MM.1S (cell line): ENCODE measurements around the gene HS2ST1.

Source experiments
- DNase-seq: peaks from one replicate; pipeline ENCODE4 v3.0.0-alpha.2; 2015
- H2AFZ ChIP-seq: fragments of 300-600 bp; sonication (generic); 2 replicates; pipeline ENCODE4 v1.6.0; 2016; ENCODE audit warnings: antibody characterized with exemption, low read length
- H3F3A ChIP-seq: fragments of 300-600 bp; sonication (generic); 2 replicates; pipeline ENCODE4 v1.6.1; 2016; ENCODE audit warnings: mild to moderate bottlenecking, antibody characterized with exemption, low read length, moderate library complexity, mixed read lengths; ENCODE audit not compliant: insufficient read depth
- H3K27ac ChIP-seq: fragments of 300-600 bp; sonication (generic); 2 replicates; pipeline ENCODE4 v1.5.1; 2016; ENCODE audit warnings: mild to moderate bottlenecking, low read length
- H3K27me3 ChIP-seq: fragments of 300-600 bp; sonication (generic); replicated peaks from 2 replicates; pipeline ENCODE4 v1.6.0; 2016; ENCODE audit warnings: low read length; ENCODE audit not compliant: insufficient read depth
- H3K36me3 ChIP-seq: fragments of 300-600 bp; sonication (generic); replicated peaks from 2 replicates; pipeline ENCODE4 v1.6.1; 2016; ENCODE audit warnings: mild to moderate bottlenecking, low read length, mixed read lengths; ENCODE audit not compliant: insufficient read depth
- H3K4me1 ChIP-seq: fragments of 300-600 bp; sonication (generic); 2 replicates; pipeline ENCODE4 v1.6.1; 2016; ENCODE audit warnings: low read length, mixed read lengths
- H3K4me2 ChIP-seq: fragments of 300-600 bp; sonication (generic); 2 replicates; pipeline ENCODE4 v1.6.0; 2016; ENCODE audit warnings: low read depth, low read length
- H3K4me3 ChIP-seq: fragments of 300-600 bp; sonication (generic); 2 replicates; pipeline ENCODE4 v1.5.1; 2016; ENCODE audit warnings: low read length, mixed read lengths
- H3K79me2 ChIP-seq: fragments of 300-600 bp; sonication (generic); 2 replicates; pipeline ENCODE4 v1.6.1; 2016; ENCODE audit warnings: mixed run types, low read length, mixed read lengths
- H3K9ac ChIP-seq: fragments of 300-600 bp; sonication (generic); 2 replicates; pipeline ENCODE4 v1.6.1; 2016; ENCODE audit warnings: low read length, mixed read lengths
- H3K9me2 ChIP-seq: fragments of 300-600 bp; sonication (generic); replicated peaks from 2 replicates; pipeline ENCODE4 v1.6.1; 2016; ENCODE audit warnings: mild to moderate bottlenecking, low read length, mixed read lengths; ENCODE audit not compliant: insufficient read depth
- H3K9me3 ChIP-seq: fragments of 300-600 bp; sonication (generic); replicated peaks from 2 replicates; pipeline ENCODE4 v1.6.1; 2016; ENCODE audit warnings: mild to moderate bottlenecking, low read length, mixed read lengths; ENCODE audit not compliant: insufficient read depth
- H4K20me1 ChIP-seq: fragments of 300-600 bp; sonication (generic); 2 replicates; pipeline ENCODE4 v1.6.1; 2016; ENCODE audit warnings: mild to moderate bottlenecking, low read length, moderate library complexity, mixed read lengths; ENCODE audit not compliant: insufficient read depth
- CTCF ChIP-seq: fragments of 300-600 bp; sonication (generic); IDR thresholded peaks from 2 replicates; pipeline ENCODE4 v1.5.1; 2016; ENCODE audit warnings: antibody characterized with exemption, low read length, mixed read lengths
- EZH2 ChIP-seq: fragments of 300-600 bp; sonication (generic); optimal IDR thresholded peaks from 2 replicates; pipeline ENCODE3; 2017; ENCODE audit warnings: low read depth, mild to moderate bottlenecking, antibody characterized with exemption, low read length, mixed read lengths
- EZH2phosphoT487 ChIP-seq: fragments of 300-600 bp; sonication (generic); IDR thresholded peaks from 2 replicates; pipeline ENCODE4 v1.6.1; 2018; ENCODE audit warnings: antibody characterized with exemption, low read length

The HS2ST1 gene

DNA sequence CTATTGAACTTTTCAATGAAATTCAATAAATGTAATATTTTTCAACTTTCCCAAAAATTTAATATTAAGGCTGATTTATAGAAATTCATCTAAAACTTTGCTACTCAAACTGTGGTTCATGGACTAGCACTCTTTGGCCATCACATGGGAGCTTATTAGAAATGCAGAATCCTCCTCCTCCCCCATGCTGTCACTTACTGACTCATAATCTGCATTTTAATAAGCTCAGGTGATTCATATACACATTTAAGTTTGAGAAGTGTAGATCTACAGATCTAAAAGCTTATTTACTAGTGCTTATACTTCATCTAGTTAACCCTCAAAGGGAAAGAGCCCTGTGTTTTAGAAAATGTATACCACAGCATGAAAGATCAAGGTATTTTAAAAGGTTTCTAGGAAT, 84.3 kb downstream of the HS2ST1 start:
- Histone ChIP-seq H3K9ac (no peak overlapping the region), H3K4me1 (no peaks in the 10 kb centered on the region), H3K4me3 (no peak overlapping the region), H4K20me1 (no peaks in the 10 kb centered on the region), H3K27me3 (no peaks in the 10 kb centered on the region), H3K79me2 (no peaks in the 10 kb centered on the region), H3F3A (no peaks in the 10 kb centered on the region), H3K9me2 (no peaks in the 10 kb centered on the region), H2AFZ (no peak overlapping the region), H3K9me3 (no peaks in the 10 kb centered on the region), H3K36me3 (no peaks in the 10 kb centered on the region), H3K4me2 (no peak overlapping the region), H3K27ac (no peak overlapping the region)
- no peak for TF ChIP-seq CTCF
- TF ChIP-seq EZH2phosphoT487 = no peak
- TF ChIP-seq EZH2 = no peak
- no peak for DNase-seq

DNA sequence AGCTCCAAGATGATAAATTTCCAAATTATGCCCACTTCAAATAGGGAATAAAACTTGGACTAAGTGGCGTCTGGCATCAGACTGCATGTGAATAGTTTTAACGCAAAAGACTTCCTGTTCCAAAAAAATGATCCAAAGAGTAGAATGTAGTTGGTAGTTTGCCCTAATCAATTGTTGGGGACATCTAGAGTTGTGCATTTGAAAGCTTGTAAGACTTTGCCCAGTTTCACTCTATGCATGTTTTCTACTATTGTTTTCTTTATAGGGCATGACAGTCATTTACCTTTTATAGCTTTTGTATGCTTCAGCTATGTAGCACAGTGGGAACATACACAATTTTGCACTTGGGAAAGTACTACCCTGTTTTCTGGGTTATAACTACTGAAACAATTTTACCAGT, 86.0 kb downstream of the HS2ST1 start:
- no peak overlapping the region for H2AFZ ChIP-seq
- no peaks in the 10 kb centered on the region for H3K36me3 ChIP-seq
- H3F3A ChIP-seq = no peaks in the 10 kb centered on the region
- no peak overlapping the region for H3K27ac ChIP-seq
- no peak overlapping the region for H3K4me3 ChIP-seq
- no peak overlapping the region for H3K4me2 ChIP-seq
- no peaks in the 10 kb centered on the region for H3K79me2 ChIP-seq
- no peaks in the 10 kb centered on the region for H3K9me2 ChIP-seq
- no peak overlapping the region for H3K9ac ChIP-seq
- no peaks in the 10 kb centered on the region for H3K4me1 ChIP-seq
- no peaks in the 10 kb centered on the region for H3K9me3 ChIP-seq
- DNase-seq = no peak
- H3K27me3 ChIP-seq = no peaks in the 10 kb centered on the region
- no peaks in the 10 kb centered on the region for H4K20me1 ChIP-seq
- TF ChIP-seq EZH2 (no peak), EZH2phosphoT487 (no peak), CTCF (no peak)

DNA sequence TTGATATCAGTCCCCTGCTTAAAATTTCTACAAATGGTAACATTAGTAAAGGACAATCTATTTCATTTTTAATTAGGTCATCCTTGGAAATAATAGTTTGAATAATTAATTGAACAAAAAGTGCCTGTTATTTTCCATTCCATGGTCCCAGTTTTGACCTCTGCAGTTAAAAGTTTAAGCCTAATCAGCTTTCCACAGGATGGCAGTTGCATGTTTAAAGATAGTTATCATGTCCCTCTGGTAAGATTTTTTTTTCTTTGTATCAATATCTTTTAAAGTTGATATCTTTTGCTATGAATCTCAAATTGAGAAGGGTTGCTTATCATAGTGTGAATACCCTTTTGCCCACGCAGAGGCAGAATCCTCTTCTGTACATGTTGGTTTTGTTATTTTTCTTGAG, 90.4 kb downstream of the HS2ST1 start:
- Histone ChIP-seq H3K36me3 (no peaks in the 10 kb centered on the region), H3K27me3 (no peaks in the 10 kb centered on the region), H3K4me1 (no peaks in the 10 kb centered on the region), H4K20me1 (no peaks in the 10 kb centered on the region), H3K79me2 (no peaks in the 10 kb centered on the region), H3F3A (no peaks in the 10 kb centered on the region), H3K9ac (no peak overlapping the region), H2AFZ (no peak overlapping the region), H3K4me3 (no peak overlapping the region), H3K9me2 (no peaks in the 10 kb centered on the region), H3K4me2 (no peak overlapping the region), H3K9me3 (no peaks in the 10 kb centered on the region), H3K27ac (no peak overlapping the region)
- TF ChIP-seq CTCF (no peak), EZH2 (no peak), EZH2phosphoT487 (no peak)
- no peak for DNase-seq
